Stimulated activated CD4-positive, alpha-beta T cell treated with anti-CD3 and anti-CD28 coated beads, Interleukin-15, amount 100 ng/mL, for 24 hours (primary cell): ENCODE measurements around the gene ACD.
"Not testable (repeated sequence)": the region's sequence is repeated elsewhere in the genome, so short reads cannot be mapped to it uniquely, and the experiment has no call there.

ENCODE experiments used
- DNase-seq: peaks from one replicate; pipeline ENCODE4 v3.0.0-alpha.2; 2020

ACD gene

DNA sequence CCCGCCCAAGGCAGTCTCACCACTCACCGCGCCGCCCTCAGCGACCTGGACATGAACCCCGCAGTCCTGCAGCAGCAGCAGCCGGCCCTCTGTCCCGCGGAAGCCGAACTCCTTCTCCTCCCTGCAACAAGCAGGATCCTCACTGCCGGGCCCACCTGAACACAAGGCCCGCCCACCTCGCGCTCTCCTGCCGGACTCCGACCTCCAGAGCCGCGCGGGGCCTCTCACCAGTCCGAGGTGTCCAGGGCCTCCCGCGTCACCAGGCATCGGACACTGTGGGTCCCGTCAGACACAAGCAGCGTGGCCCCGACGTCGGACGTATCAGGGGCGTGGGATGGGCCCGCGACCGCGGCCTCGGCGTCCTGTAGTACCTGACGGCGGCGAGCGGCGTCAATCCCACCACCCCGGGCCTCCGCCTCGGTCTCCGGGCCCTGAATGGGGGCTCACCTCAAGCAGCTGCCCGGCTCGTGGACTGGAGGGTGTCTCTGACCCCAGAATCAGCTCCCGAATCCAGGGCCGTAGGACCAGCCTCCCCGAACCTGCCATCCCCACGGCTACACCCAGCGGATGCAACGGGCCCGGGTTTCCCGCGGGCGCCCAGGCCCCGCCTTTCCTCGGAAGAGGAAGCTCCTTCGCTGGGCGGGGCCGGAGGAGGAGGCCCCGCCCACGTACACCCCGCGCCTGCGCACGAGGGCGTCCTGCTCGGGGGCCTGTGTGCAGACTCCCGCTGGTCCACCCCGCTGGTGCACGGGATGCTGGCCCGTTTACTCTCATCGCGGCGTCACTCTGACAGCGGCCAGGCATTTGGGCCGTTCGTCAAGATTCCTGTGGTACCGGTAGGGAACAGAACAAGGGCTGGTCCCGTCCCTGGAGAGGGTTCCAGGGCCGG is at the start of gene ACD:
Gene ACD (minus strand): TSS at position 586 of the 889 bp plus-strand sequence. CDS start 40 bp downstream, at position 546.
- peak; percentile 94 for DNase-seq

DNA sequence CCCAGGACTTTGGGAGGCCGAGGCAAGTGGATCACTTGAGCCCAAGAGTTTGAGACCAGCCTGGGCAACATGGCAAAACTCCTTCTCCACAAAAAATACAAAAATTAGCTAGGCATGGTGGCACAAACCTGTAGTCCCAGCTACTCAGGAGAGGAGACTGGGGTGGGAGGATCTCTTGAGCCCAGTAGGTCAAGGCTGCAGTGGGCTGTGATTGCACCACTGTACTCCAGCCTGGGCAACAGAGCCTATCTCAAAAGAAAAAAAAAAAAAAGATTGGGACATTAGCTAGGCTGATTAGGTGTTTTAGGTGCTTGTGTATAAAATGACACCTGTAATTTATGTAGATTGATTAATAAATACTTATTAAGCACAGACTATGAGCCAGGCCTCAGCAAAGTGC is 49.0 kb upstream of the ACD start:
- DNase-seq: no peak

DNA sequence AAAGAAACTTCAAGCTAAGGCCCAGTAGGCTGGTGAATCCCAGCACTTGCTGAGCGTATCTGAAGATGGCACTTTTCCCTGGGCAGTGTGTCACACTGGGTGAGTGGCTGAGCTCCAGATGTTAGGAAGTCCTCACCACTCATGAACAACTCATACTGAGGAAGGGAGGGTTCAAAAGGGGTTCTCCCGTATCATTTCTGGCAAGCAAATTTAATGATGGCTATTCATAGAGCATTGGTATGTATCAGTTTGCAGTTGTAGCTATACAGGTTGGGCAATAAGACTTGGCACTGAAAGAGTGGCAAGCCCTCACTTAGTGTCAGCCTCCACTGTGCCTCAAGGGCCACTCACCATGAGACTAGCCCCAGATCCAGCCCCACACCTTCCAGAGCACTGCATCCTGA is 48.3 kb upstream of the ACD start:
- DNase-seq: no peak

DNA sequence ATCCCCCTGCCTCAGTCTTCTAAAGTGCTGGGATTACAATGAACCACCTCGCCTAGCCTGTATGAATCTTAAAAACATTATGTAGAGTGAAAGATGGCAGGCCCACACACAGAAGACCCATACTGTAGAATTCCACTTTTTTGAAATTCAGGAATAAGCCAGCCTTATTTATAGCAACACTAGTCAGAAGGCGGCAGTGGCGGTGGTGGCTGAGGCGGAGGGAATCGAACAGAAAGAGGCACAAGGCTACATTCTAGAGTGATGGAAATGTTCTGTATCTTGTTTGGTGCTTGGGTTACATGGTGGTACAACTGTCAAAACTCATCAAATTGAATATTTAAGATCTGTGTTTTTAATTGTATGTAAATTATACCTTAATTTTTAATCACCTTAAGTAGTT is 47.7 kb upstream of the ACD start:
- no peak for DNase-seq

DNA sequence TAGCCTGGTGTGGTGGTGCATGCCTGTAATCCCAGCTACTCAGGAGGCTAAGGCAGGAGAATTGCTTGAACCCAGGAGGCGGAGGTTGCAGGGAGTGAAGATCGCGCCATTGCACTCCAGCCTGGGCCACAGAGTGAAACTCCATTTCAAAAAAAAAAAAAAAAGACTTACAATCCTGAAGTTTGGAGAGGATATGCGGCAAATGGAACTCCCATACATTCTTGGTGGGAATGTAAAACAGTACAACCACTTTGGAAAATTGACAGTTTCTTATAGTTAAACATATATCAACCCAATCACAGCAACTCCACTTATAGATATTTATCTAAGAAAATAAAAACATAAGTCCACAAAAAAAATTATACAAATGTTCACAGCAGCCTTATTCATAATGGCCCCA is 47.1 kb upstream of the ACD start:
- DNase-seq: no peak

DNA sequence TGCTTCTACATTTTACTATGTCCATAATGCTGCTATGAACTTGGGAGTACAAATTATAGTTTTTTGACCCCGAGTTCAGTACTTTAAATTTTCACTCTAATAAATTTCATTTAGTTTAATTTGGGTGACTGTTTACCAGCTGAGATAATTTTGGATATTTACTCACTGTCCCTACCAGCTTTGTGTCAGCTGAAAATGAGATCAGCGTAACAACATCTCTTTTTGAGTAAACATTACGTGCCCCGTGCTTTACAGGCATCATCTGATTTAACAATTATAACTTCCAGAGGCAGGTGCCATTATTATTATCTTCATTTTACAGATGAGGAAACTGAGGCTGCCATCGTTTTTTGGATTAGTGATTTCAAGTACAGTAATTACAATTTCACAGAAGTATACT is 44.0 kb upstream of the ACD start:
- DNase-seq: no peak

DNA sequence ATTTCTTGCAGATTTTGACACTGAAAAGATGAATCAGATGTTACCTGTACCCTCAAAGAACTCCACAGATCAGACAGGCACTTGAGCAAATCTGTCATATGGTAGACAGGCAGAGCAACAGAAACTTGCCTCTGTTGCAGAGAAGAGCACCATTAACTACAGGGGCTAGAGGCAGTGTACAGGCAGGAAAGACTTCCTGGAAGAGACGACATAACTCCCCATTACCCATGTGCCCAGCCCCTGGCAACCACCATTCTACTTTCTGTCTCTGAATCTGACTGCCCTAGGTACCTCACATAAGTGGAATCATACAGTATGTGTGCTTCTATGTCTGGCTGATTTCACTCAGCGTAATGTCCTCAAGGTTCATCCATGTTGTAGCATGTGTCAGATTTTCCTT is 43.6 kb upstream of the ACD start:
- peak; percentile 7 for DNase-seq

DNA sequence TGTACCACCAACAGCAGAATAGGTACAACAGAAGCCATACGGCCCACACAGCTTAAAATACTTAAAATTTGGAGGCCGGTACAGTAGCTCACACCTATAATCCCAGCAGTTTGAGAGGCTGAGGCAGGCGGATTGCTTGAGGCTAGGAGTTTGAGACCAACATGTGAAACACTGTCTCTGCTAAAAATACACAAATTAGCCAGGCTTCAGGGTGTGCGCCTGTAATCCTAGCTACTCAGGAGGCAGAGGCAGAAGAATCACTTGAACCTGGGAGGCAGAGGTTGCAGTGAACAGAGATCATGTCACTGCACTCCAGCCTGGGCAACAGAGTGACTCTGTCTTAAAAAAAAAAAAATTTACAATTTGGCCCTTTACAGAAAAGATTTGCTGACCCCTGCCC is 42.1 kb upstream of the ACD start:
- no peak for DNase-seq

DNA sequence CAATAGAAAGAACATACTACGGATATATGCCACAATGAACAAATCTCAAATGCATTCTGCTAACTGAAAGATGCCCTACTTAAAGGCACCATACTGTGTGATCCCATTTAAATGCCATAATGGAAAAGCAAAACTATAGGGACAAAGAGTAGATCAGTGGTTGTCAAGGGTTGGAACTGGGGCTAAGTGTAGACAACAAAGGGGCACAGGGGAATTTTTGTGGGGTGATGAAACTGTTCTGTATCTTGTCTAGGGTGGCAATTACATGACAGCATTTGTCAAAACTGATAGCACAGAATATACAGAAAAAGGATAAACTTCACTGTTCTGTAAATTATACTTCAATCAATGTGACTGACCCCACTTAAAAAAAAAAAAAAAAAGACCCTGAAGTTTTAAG is 41.4 kb upstream of the ACD start:
- DNase-seq: no peak

DNA sequence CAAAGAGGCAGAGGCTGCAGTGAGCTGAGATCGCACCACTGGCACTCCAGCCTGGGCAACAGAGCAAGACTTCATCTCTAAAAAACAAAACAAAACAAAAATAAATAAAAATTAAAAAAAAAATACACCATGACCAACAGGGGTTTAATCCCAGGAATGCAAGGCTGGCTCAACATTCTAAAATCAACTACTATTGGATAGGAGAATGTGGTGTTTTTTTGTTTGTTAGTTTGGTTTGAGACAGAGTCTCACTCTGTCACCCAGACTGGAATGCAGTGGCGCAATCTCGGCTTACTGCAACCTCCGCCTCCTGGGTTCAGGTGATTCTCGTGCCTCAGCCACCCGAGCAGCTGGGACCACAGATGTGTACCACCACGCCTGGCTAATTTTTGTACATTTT is 39.2 kb upstream of the ACD start:
- DNase-seq: no peak

DNA sequence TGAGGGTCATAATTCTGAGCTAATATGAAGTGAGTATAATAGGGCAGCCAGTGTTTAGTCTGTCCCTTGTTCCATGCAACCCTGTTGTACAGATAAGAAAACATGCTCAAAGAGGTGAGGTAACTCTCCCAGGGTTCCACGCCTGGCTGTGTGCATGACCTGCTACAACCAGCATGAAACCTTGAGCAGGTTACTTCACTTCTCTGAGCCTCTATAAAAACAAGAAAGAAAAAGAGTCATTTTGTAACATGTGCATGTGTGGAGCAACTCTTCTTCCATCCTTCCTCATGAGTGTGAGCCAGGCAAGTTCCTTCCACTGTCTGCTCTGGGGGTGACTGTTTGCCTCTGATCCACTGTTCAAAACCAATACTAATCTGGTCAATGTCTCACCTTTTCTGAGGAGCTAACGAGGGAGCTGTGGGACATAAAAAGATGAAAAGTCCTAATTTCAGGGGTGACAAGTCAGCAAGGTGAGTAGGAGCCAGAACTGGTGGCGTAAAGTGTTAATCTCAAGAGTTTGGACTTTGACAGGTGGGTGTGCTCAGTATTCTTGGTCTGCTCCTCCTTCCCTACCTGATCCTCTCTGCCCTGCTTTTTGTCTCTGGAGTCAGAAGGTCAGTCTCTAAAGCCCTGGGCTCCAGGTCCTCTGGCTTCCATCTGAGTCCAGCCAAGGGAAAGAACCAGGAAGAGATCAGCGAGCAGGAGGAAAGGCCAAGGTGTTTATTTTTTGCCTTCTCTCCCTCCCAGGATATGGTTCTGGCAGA is 37.5 kb upstream of the ACD start:
- no peak for DNase-seq

DNA sequence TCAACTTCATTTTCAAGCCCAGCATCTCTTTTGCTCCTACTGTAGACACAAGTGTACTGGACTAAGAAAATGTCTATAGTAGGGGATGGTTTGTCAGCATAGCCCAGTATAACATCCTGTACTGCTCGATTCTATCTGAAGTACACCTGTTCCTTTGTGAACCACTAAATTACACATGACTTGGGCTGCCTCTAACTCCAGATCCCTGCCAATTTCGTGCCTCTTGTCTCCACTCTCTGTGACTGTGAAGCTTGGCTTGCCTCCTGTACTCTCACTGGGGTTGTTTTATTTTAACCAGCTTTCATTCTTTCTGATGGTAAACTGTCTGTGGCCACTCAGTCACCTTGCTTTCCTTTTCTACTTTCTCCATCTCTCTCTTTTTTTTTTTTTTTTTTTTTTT is 34.6 kb upstream of the ACD start:
- no peak for DNase-seq

DNA sequence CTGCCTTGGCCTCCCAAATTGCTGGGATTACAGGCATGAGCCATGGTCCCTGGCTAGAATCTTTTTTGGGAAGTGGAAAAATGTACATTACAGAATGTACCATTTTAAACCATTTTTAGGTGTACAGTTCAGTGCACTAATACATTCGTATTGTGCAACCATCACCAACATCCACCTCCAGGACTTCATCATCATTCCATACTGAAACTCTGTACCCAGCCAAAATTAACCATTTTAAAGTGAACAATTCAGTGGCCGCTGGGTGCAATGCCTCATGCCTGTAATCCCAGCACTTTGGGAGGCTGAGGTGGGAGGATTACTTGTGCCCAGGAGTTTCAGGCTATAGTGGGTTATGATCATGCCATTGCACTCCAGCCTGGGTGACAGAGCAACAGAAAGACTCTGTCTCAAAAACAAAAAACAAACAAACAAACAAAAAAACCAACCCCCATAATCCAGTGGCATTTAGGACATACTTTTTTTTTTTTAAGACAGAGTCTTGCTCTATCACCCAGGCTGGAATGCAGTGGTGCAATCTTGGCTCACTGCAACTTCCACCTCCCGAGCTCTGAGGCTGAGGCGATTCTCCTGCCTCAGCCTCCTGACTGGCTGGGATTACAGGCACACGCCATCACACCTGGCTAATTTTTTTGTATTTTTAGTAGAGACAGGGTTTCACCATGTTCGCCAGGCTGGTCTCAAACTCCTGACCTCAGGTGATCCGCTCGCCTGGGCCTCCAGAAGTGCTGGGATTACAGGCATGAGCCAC is 33.6 kb upstream of the ACD start:
- not testable (repeated sequence) for DNase-seq

DNA sequence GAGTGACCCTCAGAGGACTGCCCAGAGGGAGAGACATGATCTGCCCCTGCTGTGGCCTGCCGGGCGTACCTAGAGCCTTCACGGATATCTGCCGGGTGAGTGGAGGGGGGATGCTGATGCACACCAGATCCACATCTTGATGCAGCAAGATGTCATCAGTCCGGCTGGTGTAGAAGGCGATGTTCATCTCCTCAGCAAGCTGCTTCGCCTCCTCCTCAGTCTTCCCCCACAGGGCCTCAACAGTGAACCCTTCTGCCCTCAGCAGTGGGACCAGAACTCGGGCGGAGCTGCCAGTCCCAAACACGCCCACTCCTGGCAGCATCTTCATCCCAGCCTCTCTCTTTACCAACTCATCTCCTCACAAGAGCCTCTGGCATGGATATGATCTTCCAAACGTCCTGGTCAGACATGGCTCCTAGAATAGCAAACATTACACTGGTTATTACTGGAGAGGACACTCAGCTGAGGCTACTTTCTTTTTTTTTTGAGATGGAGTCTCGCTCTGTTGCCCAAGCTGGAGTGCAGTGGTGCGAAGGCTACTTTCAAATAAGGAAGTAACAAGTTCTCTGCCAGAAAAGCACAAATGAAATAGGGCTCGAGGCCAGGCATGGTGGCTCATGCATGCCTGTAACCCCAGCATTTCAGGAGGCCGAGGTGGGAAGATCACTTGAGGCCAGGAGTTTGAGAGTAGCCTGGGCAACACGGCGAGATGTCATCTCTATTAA is 25.5 kb upstream of the ACD start:
- DNase-seq: no peak

DNA sequence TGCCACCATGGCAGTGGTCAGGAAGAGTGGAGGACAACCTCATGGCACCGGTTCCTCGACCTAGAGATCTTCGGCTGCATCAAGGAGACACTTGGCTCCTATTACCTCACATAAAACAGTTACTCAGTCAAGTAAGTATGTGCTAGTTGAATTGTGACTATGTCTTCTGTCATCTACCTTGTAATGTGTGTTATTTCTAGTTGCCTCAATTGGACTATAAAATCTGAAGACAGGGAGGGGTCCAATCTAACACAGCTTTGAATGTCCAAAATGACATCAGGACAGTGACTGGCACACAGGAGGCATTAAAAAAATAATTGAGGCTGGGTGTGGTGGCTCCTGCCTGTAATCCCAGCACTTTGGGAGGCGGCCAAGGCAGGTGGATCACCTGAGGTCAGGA is 23.7 kb upstream of the ACD start:
- DNase-seq: no peak

DNA sequence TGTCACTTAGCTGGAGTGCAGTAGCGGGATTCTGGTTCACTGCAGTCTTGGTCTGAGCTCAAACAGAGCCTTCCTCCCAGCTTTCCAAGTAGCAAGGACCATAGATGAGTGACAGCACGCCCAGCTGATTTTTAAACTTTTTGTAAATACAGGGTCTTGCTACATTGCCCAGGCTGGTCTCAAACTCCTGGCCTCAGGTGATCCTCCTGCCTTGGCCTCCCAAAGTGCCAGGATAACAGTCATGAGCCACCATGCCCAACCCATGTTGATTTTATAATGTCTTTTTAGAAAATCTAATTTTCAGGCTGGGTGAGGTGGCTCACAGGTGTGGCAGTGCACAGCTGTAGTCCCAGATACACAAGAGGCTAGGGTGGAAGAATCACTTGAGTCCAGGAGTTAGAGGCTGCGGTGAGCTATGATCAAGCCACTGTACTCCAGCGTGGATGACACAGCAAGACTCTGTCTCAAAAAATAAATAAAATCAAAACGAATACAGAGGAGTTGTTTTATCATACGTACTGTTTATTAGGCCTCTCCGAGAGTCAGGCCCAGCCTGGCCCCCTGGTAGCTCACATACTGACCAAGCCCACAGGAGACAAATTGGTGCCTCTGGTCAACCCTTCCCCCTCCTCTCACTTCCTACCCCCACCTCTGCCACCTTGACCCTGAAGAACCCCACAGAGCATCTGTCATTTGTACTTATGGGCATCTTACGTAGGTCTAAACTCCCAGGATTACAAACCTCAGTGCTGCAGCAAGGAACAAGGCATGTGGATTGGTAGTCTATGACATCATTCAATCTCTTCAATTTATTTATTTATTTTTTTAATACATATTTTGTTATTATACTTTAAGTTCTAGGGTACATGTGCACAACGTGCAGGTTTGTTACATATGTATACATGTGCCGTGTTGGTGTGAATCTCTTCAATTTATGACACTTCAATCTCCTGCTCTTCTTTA is 20.2 kb upstream of the ACD start:
- DNase-seq: no peak

DNA sequence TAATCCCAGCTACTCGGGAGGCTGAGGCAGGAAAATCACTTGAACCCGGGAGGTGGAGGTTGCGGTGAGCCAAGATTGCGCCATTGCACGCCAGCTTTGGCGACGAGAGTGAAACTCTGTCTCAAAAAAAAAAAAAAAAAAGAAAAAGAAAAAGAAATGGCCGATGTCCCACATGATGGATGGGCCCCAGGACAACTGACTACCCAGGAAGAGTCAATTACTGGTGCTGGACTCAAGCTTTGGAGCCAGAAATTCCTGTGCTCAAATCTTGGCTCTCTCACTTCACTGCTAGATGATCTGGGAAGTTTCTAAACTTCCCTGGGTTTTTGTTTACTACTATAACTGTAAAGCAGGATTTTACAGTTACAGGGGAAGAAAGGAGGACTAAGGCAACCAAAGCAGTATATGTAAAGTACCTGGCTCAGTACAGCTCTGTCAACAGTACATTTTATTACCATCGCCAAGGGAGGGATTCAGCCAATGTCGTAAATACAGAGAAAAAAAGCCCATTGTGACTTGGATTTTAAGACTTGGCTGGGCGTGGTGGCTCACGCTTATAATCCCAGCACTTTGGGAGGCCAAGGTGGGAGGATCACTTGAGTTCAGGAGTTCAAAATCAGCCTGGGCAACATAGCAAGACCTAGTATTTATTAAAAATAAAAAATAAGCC is 18.4 kb upstream of the ACD start:
- DNase-seq: no peak

DNA sequence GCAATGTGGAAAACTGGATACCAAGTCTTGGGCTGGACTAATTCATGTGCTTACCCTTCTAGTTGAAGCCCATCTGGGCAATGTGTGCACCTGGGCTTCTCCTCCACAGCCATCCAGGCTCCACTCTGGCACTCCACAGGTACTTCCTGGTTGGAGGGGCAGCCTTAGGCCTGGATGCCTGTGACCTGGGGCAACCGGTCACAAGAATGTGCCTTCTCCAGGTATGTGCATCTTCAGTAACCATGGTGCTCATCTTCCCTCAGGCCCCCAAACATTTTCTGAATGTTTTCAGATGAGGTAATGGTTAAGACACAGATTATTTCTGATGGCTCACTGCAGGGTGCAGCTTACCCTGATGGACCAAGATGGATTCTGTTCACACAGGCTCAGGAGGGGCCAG is 17.7 kb upstream of the ACD start:
- DNase-seq: no peak

DNA sequence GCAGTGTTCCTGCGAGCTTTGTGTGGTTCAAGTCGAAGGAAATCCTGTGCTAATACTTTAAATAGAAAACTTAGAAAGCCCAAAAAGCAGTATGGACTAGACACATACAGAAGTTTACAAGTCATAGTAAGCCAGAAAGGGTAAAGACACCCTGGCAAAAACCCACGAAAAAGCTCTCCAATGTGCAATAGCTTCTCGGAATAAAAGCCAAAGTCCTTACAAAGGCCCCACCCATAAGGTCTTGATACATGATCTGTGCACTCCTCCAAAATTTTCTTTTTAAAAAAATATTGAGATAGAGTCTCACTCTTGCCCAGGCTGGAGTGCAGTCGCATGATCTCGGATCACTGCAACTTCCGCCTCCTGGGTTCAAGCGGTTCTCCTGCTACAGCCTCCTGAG is 16.9 kb upstream of the ACD start:
- no peak for DNase-seq

DNA sequence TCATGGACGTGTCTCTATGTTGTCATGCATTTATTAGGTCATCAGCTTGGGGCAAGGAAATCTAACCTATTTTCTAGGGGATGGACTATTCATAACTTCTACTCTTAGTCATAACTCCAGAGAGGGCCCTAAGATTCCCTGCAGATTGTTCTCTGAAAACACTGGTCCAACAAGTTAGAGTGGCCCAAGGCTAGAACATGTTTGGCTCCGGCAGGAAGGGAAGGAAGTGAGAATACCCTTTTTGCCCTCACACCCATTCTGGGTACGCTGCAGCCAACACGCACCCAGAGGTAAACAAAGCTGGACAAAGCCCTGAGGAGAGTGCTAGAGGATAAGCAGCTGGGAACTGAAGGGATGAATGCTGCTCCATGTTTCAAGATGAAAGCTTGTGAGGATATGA is 16.5 kb upstream of the ACD start:
- no peak for DNase-seq

DNA sequence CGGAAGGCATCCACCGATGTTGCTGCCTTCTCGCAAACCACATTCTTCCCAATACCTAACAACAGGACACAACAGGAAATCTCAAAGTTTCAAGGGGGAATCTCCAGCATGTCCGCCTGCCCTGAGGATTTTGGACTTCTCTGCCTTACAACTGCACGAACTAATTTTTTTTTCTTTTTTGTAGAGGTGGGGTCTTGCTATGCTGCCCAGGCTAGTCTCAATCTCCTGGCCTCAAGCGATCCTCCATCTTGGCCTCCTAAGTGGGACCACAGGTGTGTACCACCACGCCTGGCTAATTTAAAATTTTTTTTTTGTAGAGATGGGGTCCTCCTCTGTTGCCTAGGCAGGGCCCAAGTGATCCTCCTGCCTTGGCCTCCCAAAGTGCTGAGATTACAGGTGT is 15.9 kb upstream of the ACD start:
- DNase-seq: no peak
